GM19099 (cell line): ENCODE measurements around the gene RNF31.

Source experiments
- POLR2A ChIP-seq: IDR thresholded peaks from 3 replicates; pipeline ENCODE4 v1.6.1; 2011; ENCODE audit warnings: low read depth; ENCODE audit not compliant: insufficient read length; ENCODE audit errors: extremely low read depth

The RNF31 gene

DNA sequence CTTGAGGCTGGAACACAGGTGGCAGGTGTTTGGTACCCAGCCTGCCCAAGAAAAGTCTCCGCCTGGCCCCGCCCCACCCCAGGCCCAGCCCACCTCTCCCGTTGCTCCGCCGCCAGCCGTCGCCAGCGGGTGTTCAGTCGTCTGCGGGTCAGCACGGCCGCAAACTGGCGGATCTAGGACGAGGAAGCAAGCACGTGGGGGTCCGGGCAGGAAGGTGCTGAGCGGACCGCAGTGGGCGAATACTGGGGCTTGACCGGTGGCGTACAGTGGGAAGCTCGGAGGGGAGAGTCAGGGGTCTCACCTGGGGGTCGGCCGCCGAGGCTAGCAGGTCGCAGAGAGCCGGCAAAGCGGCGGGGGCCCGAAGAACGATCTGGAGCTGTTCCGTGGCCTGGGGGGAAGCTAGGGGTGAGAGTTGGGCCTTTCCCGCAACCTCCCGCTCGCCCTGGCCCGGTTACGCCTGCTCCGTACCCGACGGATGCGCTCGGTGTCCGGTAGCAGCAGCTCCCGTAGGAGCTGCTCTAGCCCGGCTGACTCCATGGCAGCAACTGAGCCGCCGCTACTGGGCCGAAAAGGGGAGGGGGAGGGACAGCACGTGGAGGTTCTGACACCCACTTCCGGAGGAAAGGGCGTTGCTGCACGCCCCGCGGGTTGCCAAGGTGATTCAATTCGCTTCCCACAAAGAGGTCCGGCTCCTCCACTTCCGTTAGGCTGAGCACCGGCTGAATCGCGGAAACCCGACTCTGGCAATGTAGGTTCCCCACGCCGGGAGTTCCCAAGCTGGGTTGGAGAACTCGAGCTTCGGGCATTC, 41.2 kb downstream of the RNF31 start, which contains the start of gene IPO4:
Gene IPO4 (minus strand): TSS at position 566 of the 808 bp plus-strand sequence. CDS start 29 bp downstream, at position 537.
- peak; percentile 85 for TF ChIP-seq POLR2A

DNA sequence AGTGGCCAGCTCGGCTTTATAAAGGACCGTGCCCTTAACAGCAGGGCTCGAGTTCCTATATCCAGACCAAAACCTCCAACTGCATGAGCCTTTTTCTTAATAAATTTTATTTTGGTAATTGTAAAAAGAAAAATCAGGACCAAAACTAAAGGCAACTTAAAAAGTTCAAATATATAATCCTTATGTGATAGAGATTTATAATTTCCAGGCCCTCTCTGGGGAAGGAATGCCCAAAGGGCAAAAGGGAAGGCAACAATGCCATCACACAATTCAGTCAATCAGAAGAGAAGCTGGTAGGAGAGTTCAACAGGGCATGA, 41.7 kb downstream of the RNF31 start:
- TF ChIP-seq POLR2A = no peak

DNA sequence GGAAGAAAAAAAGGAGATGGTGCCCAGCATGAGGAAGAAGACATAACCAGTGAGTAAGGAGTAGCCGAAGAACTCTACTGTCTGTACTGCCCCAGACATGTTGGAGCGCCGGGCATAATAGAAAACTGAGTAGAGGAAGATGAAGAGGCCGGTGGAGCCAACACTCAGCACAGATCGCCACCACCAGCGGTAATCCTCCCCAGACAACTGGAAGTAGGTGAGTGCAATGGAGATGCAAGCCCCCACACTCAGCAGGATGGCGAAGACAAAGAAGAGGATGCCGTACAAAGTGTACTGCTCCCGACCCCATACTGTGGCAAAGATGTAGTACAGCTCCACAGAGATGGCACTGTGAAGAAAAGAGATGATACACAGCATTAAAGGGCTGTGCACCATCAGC, 42.2 kb downstream of the RNF31 start:
- TF ChIP-seq POLR2A = no peak

DNA sequence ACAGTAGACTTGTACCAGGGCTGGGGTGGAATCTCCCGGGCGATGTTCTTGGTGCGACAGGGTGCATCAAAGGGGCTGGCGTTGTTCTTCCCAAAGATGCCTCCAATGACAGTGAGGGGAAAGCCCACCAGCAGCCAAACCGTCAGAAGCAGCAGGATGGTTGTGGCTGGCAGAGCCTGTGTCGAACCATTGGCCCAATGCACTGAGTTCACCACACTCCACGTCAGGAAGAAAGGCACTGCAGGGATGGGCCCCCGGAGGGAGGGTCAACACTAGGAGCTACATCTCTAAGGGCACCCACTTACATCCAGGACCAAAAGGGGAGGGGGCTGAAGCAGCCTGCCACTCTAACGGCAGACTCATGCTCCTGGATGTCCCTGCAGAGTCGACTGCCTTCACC, 43.1 kb downstream of the RNF31 start:
- no peak for TF ChIP-seq POLR2A

DNA sequence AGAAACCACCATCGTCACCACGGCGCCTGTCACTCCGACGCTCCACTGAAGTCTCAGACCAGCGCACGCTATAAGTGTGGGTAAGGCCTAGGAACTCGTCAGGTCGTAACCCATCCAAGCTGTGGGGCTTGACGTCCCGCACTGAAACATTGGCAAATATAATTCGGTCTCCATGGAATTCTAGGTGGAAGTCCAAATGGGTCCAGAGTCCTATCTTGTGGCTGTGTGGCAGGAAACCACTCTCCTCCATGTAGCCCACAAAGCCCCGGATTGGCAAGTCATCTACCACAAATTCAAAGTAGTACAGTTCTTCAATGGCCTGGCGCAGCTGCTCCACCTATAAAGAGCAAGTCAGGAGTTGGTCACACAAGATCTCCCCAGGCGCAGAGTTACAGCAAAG, 45.6 kb downstream of the RNF31 start:
- no peak for TF ChIP-seq POLR2A

DNA sequence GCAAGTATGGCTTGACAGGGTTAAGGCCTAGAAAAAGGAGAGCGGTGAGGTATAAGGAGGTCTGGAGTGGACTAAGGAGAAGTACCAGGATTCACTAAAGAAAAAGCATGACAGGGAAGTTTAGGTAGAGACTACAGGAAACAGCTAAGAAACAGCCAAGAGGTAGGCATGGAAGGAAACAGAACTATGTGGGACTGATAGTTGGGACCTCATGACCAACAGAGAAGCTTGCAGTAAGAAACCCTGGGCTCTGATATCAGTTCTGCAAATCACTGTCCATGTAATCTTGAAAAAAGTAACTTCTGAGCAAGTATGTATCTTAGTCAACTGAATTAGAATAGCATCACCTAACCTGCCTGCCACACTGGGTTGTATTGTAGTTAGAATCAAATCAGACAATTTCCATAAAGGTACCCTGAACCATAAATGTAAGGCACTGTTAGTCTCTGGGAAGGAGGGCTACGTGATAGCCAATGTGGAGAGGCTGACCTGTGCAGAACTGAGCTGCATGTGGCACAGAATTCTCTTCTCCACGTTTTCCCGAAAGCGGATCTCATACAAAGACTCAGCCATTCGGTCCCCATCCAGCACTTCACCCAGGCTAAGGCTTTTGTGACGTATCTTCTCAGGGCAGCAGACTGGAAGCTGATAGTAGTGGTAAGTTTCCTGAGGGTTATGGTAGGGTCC, 47.0 kb downstream of the RNF31 start:
- TF ChIP-seq POLR2A = no peak

DNA sequence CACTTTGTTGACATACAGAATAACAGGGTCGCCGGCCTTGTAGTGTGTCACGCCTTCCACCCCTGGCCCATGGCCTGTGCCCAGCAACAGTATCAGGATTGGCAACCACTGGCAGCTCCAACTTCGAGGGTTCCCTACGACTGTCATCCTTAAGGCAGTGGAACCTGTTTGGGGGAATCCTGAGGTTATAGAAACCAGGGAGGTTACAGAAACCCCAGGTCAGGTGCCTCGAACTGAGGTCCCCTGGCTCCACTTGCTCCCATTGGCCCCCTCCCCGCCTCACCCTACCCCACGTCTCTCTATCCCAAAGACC, 47.5 kb downstream of the RNF31 start:
- TF ChIP-seq POLR2A = no peak

DNA sequence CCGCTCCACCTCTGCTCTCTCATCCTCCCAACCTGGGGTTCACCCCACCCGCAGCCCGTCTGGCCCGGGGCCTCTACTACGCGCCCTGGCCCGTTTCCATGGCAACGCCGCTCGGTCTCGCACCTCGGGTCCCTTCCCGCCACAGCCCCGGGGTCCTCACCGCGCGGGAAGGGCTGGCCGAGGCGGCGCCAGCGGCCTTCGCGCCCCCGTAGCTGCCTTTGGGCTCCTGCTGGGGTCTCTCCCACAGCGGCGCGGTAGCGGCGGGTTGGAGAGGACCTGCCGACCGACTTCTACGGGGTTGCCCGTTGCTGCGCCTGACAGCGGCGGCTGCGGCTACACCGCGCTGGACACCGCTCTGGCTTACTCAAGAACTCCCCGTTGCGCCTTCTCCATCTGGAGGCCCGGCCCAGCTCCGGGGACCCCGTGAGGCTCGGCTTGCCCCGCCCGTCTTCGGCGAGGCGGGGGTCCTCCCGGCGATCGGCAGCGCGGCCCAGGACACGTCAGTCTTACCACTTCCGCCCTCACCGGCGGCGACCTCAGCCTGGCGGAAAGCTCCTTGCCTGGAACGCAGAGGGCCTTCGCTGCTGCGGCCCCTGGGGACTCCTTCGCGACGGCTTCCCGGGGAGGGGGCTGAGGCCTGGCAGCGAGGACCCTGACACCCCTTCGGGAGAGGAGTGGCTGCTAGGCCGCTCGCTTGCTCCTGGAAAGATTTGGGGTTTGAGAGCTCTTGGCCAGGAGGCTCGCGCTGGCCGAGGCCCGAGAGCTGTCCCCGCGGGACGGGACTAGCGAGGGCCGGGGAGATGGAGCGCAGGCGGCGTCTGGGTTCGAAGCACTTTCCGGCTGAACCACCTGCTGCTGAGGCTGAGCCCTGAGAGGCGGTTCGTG, 48.1 kb downstream of the RNF31 start, which contains the start of gene TM9SF1:
Gene TM9SF1 (minus strand): TSS at position 256 of the 885 bp plus-strand sequence. CDS start 422 bp downstream, outside the sequence.
- TF ChIP-seq POLR2A = peak; percentile 60

GRCh38 chr14:24196071-24197055, 49.1 kb downstream of the RNF31 start:
- TF ChIP-seq POLR2A = no peak

DNA sequence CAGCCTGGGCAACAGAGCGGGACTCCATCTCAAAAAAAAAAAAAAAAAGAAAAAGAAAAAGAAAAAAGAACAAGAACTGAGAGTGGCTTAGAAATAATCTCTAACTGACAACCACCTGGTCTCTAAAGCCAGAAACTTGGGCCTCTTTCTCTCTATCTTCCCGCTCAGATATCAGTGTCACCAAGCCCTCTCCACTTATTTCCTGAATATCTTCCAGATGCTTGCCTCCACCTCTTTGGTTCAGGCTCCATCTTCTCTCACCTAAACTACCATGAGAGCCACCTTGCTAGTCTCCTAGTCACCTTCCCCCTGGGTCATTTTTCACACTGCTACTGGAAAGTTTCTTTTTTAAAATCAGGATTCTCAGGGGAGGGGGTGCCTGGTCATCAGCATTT, 49.8 kb downstream of the RNF31 start:
- TF ChIP-seq POLR2A = no peak

GRCh38 chr14:24198814-24199524, 51.7 kb downstream of the RNF31 start:
- TF ChIP-seq POLR2A = no peak

- no peak for TF ChIP-seq POLR2A
Observed at GRCh38 chr14:24204163-24205146, 57.2 kb downstream of the RNF31 start.
